Measurements from ENCODE around the gene LGR6.
"Not testable (repeated sequence)": the region's sequence is repeated elsewhere in the genome, so short reads cannot be mapped to it uniquely, and the experiment has no call there.

The LGR6 gene

GRCh38 chr1:202164271-202165037, 29.1 kb upstream of the LGR6 start:
- Histone ChIP-seq H3F3A (ENCODE audit: insufficient read depth, low read length) (no peaks in the 10 kb centered on the region), H3K27me3 (replicated peaks; ENCODE audit: insufficient read depth, low read length) (no peaks in the 10 kb centered on the region), H3K4me1 (ENCODE audit: low read length) (peaks cover 7% of the 10 kb centered on the region; the same call in 1 of the 2 replicates), H2AFZ (ENCODE audit: low read length) (no peak overlapping the region), H3K9ac (ENCODE audit: low read length) (no peak overlapping the region), H3K36me3 (replicated peaks; ENCODE audit: insufficient read depth, low read length) (no peaks in the 10 kb centered on the region), H3K9me2 (replicated peaks; ENCODE audit: insufficient read depth, low read length) (no peaks in the 10 kb centered on the region), H3K79me2 (ENCODE audit: low read length) (peaks cover 22% of the 10 kb centered on the region), H4K20me1 (ENCODE audit: insufficient read depth, low read length) (no peaks in the 10 kb centered on the region), H3K9me3 (replicated peaks; ENCODE audit: insufficient read depth, low read length) (no peaks in the 10 kb centered on the region), H3K4me3 (ENCODE audit: low read length) (no peak overlapping the region), H3K27ac (ENCODE audit: low read length) (no peak overlapping the region), H3K4me2 (ENCODE audit: low read depth, low read length) (no peak overlapping the region)
- DNase-seq, result no peak
- TF ChIP-seq EZH2 (optimal IDR thresholded peaks at IDR 0.05; ENCODE audit: low read depth, low read length), result no peak
- TF ChIP-seq EZH2phosphoT487 (IDR thresholded peaks at IDR 0.05; ENCODE audit: low read length), result no peak
- TF ChIP-seq CTCF (IDR thresholded peaks at IDR 0.05; ENCODE audit: low read length), result no peak

- Histone ChIP-seq H3K79me2 (ENCODE audit: low read length) (peaks cover 12% of the 10 kb centered on the region), H3K27ac (ENCODE audit: low read length) (no peak overlapping the region), H2AFZ (ENCODE audit: low read length) (no peak overlapping the region), H3F3A (ENCODE audit: insufficient read depth, low read length) (no peaks in the 10 kb centered on the region), H3K9me2 (replicated peaks; ENCODE audit: insufficient read depth, low read length) (no peaks in the 10 kb centered on the region), H3K4me3 (ENCODE audit: low read length) (no peak overlapping the region), H3K27me3 (replicated peaks; ENCODE audit: insufficient read depth, low read length) (no peaks in the 10 kb centered on the region), H4K20me1 (ENCODE audit: insufficient read depth, low read length) (no peaks in the 10 kb centered on the region), H3K4me1 (ENCODE audit: low read length) (peaks cover 7% of the 10 kb centered on the region; the same call in 1 of the 2 replicates), H3K9me3 (replicated peaks; ENCODE audit: insufficient read depth, low read length) (no peaks in the 10 kb centered on the region), H3K4me2 (ENCODE audit: low read depth, low read length) (no peak overlapping the region), H3K9ac (ENCODE audit: low read length) (no peak overlapping the region), H3K36me3 (replicated peaks; ENCODE audit: insufficient read depth, low read length) (no peaks in the 10 kb centered on the region)
- TF ChIP-seq EZH2 (optimal IDR thresholded peaks at IDR 0.05; ENCODE audit: low read depth, low read length), result no peak
- no peak for TF ChIP-seq CTCF (IDR thresholded peaks at IDR 0.05; ENCODE audit: low read length)
- no peak for TF ChIP-seq EZH2phosphoT487 (IDR thresholded peaks at IDR 0.05; ENCODE audit: low read length)
- no peak for DNase-seq
Measured at GRCh38 chr1:202165267-202165941, 28.2 kb upstream of the LGR6 start.

- Histone ChIP-seq H3K27ac (ENCODE audit: low read length) (no peak overlapping the region), H3K36me3 (replicated peaks; ENCODE audit: insufficient read depth, low read length) (no peaks in the 10 kb centered on the region), H2AFZ (ENCODE audit: low read length) (no peak overlapping the region), H3K4me2 (ENCODE audit: low read depth, low read length) (no peak overlapping the region), H3K4me1 (ENCODE audit: low read length) (peaks cover 1% of the 10 kb centered on the region; the same call in 1 of the 2 replicates), H3K27me3 (replicated peaks; ENCODE audit: insufficient read depth, low read length) (no peaks in the 10 kb centered on the region), H3K79me2 (ENCODE audit: low read length) (peaks cover 4% of the 10 kb centered on the region), H3K9me2 (replicated peaks; ENCODE audit: insufficient read depth, low read length) (no peaks in the 10 kb centered on the region), H4K20me1 (ENCODE audit: insufficient read depth, low read length) (no peaks in the 10 kb centered on the region), H3K4me3 (ENCODE audit: low read length) (no peak overlapping the region), H3K9ac (ENCODE audit: low read length) (no peak overlapping the region), H3K9me3 (replicated peaks; ENCODE audit: insufficient read depth, low read length) (no peaks in the 10 kb centered on the region), H3F3A (ENCODE audit: insufficient read depth, low read length) (no peaks in the 10 kb centered on the region)
- DNase-seq, result no peak
- TF ChIP-seq CTCF (IDR thresholded peaks at IDR 0.05; ENCODE audit: low read length) (no peak), EZH2 (optimal IDR thresholded peaks at IDR 0.05; ENCODE audit: low read depth, low read length) (no peak), EZH2phosphoT487 (IDR thresholded peaks at IDR 0.05; ENCODE audit: low read length) (no peak)
Measured at GRCh38 chr1:202165942-202166843, 27.4 kb upstream of the LGR6 start.

GRCh38 chr1:202167054-202167453, 26.5 kb upstream of the LGR6 start:
- not testable (repeated sequence) for H2AFZ ChIP-seq (ENCODE audit: low read length); DNase-seq; H4K20me1 ChIP-seq (ENCODE audit: insufficient read depth, low read length); H3K36me3 ChIP-seq (replicated peaks; ENCODE audit: insufficient read depth, low read length); H3K9me3 ChIP-seq (replicated peaks; ENCODE audit: insufficient read depth, low read length); H3K4me2 ChIP-seq (ENCODE audit: low read depth, low read length); H3K27ac ChIP-seq (ENCODE audit: low read length); H3F3A ChIP-seq (ENCODE audit: insufficient read depth, low read length); H3K9ac ChIP-seq (ENCODE audit: low read length); H3K79me2 ChIP-seq (ENCODE audit: low read length); H3K4me3 ChIP-seq (ENCODE audit: low read length); H3K9me2 ChIP-seq (replicated peaks; ENCODE audit: insufficient read depth, low read length); H3K4me1 ChIP-seq (ENCODE audit: low read length); H3K27me3 ChIP-seq (replicated peaks; ENCODE audit: insufficient read depth, low read length)

Data from MM.1S (cell line).